Measurements from ENCODE around the gene RNF138.
"Not testable (repeated sequence)": the region's sequence is repeated elsewhere in the genome, so short reads cannot be mapped to it uniquely, and the experiment has no call there.

Gene RNF138

GRCh38 chr18:32176745-32177144 is 85.1 kb downstream of the RNF138 start:
- DNase-seq: not testable (repeated sequence)

GRCh38 chr18:32177530-32177929 is 85.9 kb downstream of the RNF138 start:
- no peak for DNase-seq
